ENCODE data around the gene CACUL1.

Gene CACUL1

GRCh38 chr10:118635674-118636402, 118.9 kb downstream of the CACUL1 start:
- no peak for DNase-seq

DNA sequence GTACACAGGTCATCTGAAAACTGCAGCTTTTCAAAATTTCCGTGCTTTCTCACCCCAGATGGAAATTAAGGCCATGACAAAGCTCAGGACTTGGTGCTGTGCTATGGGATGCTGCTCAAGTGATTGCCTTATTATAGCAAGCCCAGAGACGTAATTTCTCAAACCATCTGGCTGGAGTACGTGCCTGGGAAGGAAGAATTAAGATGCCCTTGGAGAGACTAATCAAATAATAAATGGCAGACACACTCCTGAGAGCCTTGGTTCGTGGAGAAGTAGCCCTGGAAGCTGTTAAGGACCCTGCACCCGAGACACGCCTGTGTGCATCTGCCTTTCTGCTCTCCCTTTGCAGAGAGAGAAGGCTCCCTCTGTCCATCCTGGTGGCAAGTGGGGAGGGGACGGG, 121.0 kb downstream of the CACUL1 start:
- DNase-seq, result no peak

- DNase-seq, result no peak
Measured at GRCh38 chr10:118629211-118629610, 125.6 kb downstream of the CACUL1 start.

- DNase-seq, result no peak
Measured at GRCh38 chr10:118628397-118628796, 126.4 kb downstream of the CACUL1 start.

DNA sequence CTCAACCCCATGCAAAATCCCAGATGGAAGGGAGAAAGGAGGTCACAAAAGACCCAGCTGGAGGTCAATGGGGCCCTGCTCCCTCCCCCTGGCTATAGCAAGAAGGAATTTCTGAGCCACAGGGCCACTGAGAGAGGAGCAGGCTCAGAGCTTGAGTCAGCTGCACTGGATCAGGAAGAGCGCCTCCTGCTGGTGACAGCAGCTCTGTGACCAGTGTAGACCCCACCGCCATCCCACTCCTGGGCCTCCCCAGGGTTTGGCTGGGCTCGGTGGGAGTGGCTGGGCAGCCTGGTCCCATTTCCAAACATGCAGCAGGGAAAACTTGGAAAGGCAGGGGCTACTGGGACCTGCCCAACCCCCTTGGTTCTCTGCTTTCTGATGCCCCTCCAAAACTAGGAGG, 127.8 kb downstream of the CACUL1 start:
- no peak for DNase-seq

Measured in hematopoietic multipotent progenitor cell treated with erythropoietin and hydrocortisone succinate and interleukin-3 and kit ligand, for 4 days (in vitro differentiated cells).